MG63 (cell line): ENCODE results near the gene FADS1. TPM values are rescaled to one million over a fixed set of nuclear protein-coding genes. Genes with fewer than 3 reads are reported as not detected.

Experiments
- DNase-seq: peaks from one replicate; pipeline ENCODE4 v3.0.0-alpha.2; 2020
- H3K27me3 ChIP-seq: fragments of 250-450 bp; sonication (Bioruptor Pico); 2 replicates; pipeline ENCODE4 v1.5.1; 2020; ENCODE audit warnings: mild to moderate bottlenecking, moderate library complexity
- H3K36me3 ChIP-seq: fragments of 250-450 bp; sonication (Bioruptor Pico); 2 replicates; pipeline ENCODE4 v1.5.1; 2020; ENCODE audit warnings: mild to moderate bottlenecking, moderate library complexity
- H3K4me3 ChIP-seq: fragments of 250-450 bp; sonication (Bioruptor Pico); 2 replicates; pipeline ENCODE4 v1.5.1; 2020; ENCODE audit warnings: mild to moderate bottlenecking, moderate library complexity
- H3K9me3 ChIP-seq: fragments of 250-450 bp; sonication (Bioruptor Pico); 2 replicates; pipeline ENCODE4 v1.5.1; 2020; ENCODE audit warnings: mild to moderate bottlenecking, moderate library complexity
- total RNA-seq: library from RNA; depleted of rRNA; stranded (reverse); fragments of >200 nt; shearing (Covaris generic); gene quantifications from 2 replicates; pipeline ENCODE4 v1.2.3, GENCODE V29; 2014; ENCODE audit warnings: low replicate concordance

The FADS1 gene
- total RNA-seq, 1 experiment from 2014 or later = 28.3 TPM

- DNase-seq = peak; percentile 48
- Histone ChIP-seq H3K9me3 (no peaks in the 10 kb centered on the region), H3K36me3 (no peaks in the 10 kb centered on the region), H3K4me3 (no peak overlapping the region), H3K27me3 (no peaks in the 10 kb centered on the region)
These were observed 40.2 kb downstream of the FADS1 start for GRCh38 chr11:61776561-61777075.

DNA sequence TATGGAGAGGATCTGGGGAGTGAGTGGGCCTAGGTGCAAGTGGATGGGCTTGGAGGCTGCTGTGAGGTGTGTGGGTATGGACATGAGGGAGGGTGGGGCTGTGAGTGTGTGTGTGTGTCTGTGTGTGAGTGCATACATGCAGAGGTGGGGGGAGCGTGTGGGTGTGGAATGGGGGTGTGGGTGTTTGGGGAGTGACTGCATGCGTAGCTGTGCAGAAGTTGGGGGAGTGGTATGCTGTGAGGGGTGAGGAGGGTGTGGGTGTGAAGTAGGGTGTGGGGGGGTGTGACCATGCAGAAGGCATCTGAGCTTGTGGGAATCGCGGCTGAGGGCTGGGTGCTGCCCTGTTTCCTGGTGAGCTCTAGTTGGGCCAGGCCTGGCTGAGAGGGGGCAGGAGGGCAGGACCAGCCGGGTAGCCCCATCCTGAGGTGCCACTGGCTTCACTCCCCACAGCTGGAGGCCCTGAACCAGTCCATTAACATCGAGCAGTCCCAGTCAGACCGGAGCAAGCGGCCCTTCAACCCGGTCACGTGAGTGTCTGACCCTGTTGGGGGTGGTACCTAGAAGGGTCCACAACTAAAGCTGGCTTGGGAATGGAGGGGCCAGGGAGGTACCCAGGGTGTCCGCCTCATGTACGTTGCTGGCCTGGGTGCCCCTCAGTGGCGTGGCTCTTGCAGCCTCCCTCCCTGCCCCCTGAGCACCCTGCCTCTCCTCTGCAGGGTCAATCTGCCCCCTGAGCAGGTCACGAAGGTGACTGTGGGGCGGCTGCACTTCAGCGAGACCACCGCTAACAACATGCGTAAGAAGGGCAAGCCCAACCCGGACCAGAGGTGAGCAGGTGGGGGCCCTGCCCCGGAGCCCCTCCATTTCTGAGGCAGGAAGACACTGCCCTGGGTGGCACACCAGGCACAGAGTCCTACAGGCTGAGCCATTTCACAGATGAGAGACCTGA is 40.9 kb downstream of the FADS1 start:
- DNase-seq = no peak
- Histone ChIP-seq H3K36me3 (no peaks in the 10 kb centered on the region), H3K9me3 (no peaks in the 10 kb centered on the region), H3K27me3 (no peaks in the 10 kb centered on the region), H3K4me3 (no peak overlapping the region)

GRCh38 chr11:61775106-61775505 is 41.7 kb downstream of the FADS1 start:
- no peaks in the 10 kb centered on the region for H3K27me3 ChIP-seq
- H3K4me3 ChIP-seq = no peak overlapping the region
- H3K9me3 ChIP-seq = no peaks in the 10 kb centered on the region
- no peak for DNase-seq
- no peaks in the 10 kb centered on the region for H3K36me3 ChIP-seq

- H3K36me3 ChIP-seq = no peaks in the 10 kb centered on the region
- no peaks in the 10 kb centered on the region for H3K9me3 ChIP-seq
- DNase-seq = no peak
- H3K4me3 ChIP-seq = no peak overlapping the region
- H3K27me3 ChIP-seq = no peaks in the 10 kb centered on the region
These were observed 42.4 kb downstream of the FADS1 start for GRCh38 chr11:61774411-61774810.

DNA sequence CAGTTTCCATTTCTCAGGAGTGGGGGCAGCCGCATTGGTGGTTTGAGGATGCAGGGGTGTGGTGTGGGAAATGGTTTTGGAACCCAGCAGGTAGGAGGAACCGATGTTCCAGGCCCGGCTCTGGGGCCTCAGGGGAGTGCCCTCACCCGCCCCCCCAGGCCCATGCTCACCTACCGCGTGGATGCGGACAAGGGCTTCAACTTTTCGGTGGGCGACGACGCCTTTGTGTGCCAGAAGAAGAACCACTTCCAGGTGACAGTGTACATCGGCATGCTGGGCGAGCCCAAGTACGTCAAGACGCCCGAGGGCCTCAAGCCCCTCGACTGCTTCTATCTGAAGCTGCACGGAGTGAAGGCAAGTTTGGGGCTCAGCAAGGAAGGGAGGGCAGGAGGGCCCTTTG is 43.0 kb downstream of the FADS1 start:
- Histone ChIP-seq H3K36me3 (no peaks in the 10 kb centered on the region), H3K4me3 (no peak overlapping the region), H3K27me3 (no peaks in the 10 kb centered on the region), H3K9me3 (no peaks in the 10 kb centered on the region)
- no peak for DNase-seq

DNA sequence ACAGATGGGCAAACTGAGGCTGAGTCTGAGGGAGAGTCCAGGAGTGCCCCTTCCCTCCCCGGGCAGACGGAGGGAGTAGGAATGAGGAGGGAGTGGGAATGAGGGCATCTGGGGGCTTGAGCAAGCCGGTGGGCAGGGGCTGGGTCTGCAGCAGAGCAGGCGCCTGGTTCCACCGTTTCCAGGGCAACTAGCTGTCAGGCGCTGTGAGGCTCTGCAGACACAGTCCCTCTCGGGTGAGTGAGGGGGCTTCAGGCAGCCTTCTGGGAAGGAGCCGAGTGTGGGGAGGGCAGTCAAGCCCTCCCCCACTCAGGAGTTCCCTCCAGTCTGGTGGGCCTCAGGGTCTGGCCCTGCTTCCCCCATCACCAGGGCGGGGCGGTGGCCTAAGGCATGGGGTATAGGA is 43.4 kb downstream of the FADS1 start:
- no peaks in the 10 kb centered on the region for H3K36me3 ChIP-seq
- H3K9me3 ChIP-seq = no peaks in the 10 kb centered on the region
- no peak overlapping the region for H3K4me3 ChIP-seq
- no peaks in the 10 kb centered on the region for H3K27me3 ChIP-seq
- no peak for DNase-seq

GRCh38 chr11:61771985-61772455 is 44.8 kb downstream of the FADS1 start:
- DNase-seq = no peak
- Histone ChIP-seq H3K27me3 (no peaks in the 10 kb centered on the region), H3K9me3 (no peaks in the 10 kb centered on the region), H3K4me3 (no peak overlapping the region), H3K36me3 (no peaks in the 10 kb centered on the region)

GRCh38 chr11:61771195-61771894 is 45.5 kb downstream of the FADS1 start:
- DNase-seq = no peak
- H3K9me3 ChIP-seq = no peaks in the 10 kb centered on the region

DNA sequence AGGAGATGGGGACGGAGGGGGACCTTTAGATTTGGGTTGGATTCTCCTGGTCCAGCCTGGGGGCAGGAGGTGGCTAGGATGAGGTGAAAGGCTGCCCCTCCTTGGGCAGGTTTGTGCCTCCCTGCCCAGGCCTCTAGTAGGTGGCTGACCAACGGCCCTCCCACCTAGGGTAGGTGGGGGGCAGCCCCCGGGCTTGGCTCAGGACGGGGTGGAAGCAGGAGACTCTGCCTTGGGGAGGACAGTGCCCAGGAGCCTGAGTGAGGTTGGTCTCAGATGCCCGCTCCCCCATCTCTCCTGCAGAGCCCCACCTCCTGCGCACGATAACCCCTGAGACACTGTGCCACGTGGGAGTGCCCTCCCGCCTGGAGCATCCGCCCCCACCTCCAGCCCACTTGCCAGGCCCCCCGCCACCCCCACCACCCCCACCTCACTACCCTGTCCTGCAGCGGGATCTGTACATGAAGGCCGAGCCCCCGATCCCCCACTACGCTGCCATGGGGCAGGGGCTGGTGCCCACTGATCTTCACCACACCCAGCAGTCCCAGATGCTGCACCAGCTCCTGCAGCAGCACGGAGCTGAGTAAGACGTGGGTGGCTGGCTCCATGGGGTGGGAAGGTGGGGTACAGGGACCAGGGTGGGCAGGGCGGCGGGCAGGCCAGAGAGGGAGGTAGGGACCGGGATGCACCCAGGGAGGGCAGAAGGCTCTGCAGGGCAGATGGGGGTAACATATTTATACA is 46.7 kb downstream of the FADS1 start:
- no peak for DNase-seq
- H3K27me3 ChIP-seq = no peaks in the 10 kb centered on the region
- H3K36me3 ChIP-seq = no peaks in the 10 kb centered on the region
- H3K4me3 ChIP-seq = no peak overlapping the region
- H3K9me3 ChIP-seq = no peaks in the 10 kb centered on the region

More at GRCh38 chr11:61771195-61771894, 45.5 kb downstream of the FADS1 start:
- Histone ChIP-seq H3K27me3 (no peaks in the 10 kb centered on the region), H3K36me3 (no peaks in the 10 kb centered on the region), H3K4me3 (no peak overlapping the region)

GRCh38 chr11:61769169-61769920 is 47.5 kb downstream of the FADS1 start:
- Histone ChIP-seq H3K4me3 (no peak overlapping the region), H3K27me3 (no peaks in the 10 kb centered on the region), H3K9me3 (no peaks in the 10 kb centered on the region), H3K36me3 (no peaks in the 10 kb centered on the region)
- no peak for DNase-seq

DNA sequence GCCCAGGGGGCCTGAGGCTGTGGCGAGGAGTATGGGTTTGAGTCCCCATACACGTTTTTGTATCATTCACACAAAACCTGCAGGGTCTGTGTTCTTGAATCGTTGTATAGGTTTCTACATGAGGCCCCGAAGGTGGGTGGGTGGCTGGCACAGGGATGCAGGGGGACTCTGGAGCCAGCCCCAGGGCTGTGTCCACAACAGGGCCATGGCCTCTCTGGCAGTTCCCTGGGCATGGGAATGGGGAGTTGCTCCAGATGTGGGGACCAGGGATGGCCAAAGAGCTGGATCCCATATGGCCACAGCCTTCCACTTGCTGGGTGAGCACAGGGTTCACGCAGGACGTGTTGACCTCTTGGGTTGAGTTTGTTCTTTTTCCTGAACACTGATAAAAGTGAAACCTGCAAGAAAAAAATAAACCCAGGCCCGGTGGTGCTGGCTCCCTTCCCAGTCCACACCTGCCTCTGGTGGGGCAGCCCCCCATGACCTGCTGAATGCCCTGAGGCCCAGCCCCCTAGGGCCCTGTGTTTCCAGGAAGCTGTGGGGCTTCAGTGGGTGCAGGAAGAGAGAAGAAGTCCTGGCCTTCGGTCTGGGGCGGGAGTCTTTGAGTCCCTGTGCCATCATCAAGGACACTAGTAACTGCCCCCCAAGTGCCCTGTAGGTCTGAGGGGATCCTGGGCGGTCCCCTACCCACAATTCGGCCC is 48.3 kb downstream of the FADS1 start:
- H3K4me3 ChIP-seq = no peak overlapping the region
- no peaks in the 10 kb centered on the region for H3K36me3 ChIP-seq
- no peak for DNase-seq
- H3K9me3 ChIP-seq = no peaks in the 10 kb centered on the region
- no peaks in the 10 kb centered on the region for H3K27me3 ChIP-seq

DNA sequence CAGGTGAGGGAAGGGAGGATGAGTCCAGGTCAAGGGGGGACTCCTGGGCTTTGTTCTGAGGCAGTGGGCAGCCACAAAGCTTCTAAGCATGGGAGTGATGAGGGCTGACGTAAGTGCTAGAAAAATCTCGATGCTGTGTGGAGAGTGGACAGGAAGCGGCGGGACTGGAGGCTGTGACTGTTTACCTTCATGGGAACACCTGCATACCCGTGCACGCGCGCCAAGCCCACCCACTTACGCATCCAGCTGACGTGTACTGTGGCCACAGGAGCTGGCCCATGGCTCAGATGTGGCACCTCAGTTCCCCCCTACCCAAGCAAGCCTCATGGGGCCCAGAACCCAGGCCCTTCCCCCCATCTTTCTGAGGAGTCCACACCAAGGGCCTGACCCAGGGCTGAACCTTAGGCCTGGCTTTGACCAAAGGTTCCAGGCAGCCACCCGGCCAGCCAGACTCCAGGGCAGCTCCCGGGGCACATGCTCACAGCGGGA is 50.4 kb downstream of the FADS1 start:
- Histone ChIP-seq H3K4me3 (no peak overlapping the region), H3K9me3 (no peaks in the 10 kb centered on the region), H3K36me3 (no peaks in the 10 kb centered on the region), H3K27me3 (no peaks in the 10 kb centered on the region)
- DNase-seq = no peak

DNA sequence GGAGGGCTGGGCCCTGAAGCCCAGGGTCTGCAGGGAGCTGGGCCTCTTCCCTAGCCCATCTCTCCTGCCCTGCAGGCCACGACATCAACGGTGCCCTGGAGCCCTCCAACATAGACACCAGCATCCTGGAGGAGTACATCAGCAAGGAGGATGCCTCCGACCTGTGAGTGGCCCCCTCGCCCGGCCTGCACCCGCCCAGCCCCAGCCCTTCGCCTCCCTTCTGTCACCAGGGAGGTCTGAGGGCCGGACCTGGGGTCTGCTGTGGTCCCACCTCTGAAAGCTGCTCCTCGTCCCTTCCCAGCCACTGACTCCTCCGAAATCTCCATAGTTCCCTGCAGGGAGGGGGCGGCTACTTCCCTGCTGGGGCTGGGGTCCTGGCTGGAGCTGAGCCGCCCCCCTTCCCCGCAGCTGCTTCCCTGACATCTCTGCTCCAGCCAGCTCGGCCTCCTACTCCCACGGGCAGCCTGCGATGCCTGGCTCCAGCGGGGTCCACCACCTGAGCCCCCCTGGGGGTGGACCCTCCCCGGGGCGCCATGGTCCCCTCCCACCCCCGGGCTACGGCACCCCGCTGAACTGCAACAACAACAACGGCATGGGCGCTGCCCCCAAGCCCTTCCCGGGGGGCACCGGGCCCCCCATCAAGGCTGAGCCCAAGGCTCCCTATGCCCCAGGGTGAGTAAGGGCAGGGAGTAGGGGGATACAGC is 51.1 kb downstream of the FADS1 start:
- no peaks in the 10 kb centered on the region for H3K9me3 ChIP-seq
- H3K36me3 ChIP-seq = no peaks in the 10 kb centered on the region
- no peak overlapping the region for H3K4me3 ChIP-seq
- H3K27me3 ChIP-seq = no peaks in the 10 kb centered on the region
- DNase-seq = no peak

DNA sequence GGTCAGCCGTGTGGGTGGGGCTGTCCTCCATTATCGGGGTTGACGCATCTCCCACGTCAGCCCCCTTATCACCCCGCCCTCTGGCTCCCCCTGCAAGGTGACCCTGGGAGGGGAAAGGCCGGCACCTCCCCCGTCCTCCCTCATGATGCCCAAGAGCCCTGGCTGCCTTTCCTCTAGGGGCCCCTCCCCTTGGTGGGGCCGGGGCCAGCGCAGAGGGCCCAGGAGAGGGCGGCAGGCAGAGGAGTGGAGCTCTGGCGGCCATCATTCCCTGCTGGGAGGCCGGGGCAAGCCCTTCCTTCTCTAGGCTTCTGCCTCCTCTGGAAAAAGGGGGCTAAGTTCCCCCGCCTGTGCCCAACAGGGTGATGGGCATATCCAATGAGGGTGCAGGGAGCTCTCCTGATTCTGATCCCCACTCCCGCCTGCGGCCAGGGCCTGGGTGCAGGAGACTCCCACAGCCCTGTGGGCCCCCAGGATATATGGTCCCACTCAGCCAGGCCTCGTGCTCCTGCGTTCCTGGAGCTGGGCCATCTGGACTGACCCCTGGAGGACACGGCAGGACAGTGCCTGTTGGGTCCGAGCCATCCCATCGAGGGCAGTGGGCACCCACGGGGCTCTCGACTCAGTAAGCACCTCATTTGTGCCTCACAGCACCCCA is 52.1 kb downstream of the FADS1 start:
- Histone ChIP-seq H3K4me3 (no peak overlapping the region), H3K9me3 (no peaks in the 10 kb centered on the region), H3K27me3 (no peaks in the 10 kb centered on the region), H3K36me3 (no peaks in the 10 kb centered on the region)
- DNase-seq = no peak
